Transverse colon (tissue), 4 donors: ENCODE measurements around the gene PDE9A. TPM values are rescaled to one million over a fixed set of nuclear protein-coding genes. Genes with fewer than 3 reads are reported as not detected.

ENCODE experiments used
- DNase-seq: peaks from one replicate; pipeline ENCODE4 v3.0.0-alpha.2; 2019
- H3K27ac ChIP-seq, 4 donors: fragments of 200-600 bp; sonication (generic); 2 replicates each; pipeline ENCODE4 v1.5.1; 2016 to 2018; ENCODE audit warnings: inconsistent platforms in 4 of 4
- H3K27me3 ChIP-seq: fragments of 200-600 bp; sonication (generic); 2 replicates; pipeline ENCODE4 v1.5.1; 2017; ENCODE audit warnings: inconsistent platforms
- H3K36me3 ChIP-seq, 4 donors: fragments of 200-600 bp; sonication (generic); 2 replicates each; pipeline ENCODE4 v1.5.1; 2017 to 2019; ENCODE audit warnings: inconsistent platforms in 4 of 4
- H3K4me1 ChIP-seq, 4 donors: fragments of 200-600 bp; sonication (generic); 2 replicates each; pipeline ENCODE4 v1.5.1; 2017 to 2020; ENCODE audit warnings: inconsistent platforms in 4 of 4
- H3K4me3 ChIP-seq, 4 donors: fragments of 200-600 bp; sonication (generic); 1 replicate in 1 of 4; 2 replicates in 3 of 4; pipeline versions ENCODE4 v1.5.1 to v1.6.1; 2017 to 2019; ENCODE audit warnings: inconsistent platforms in 4 of 4
- H3K9me3 ChIP-seq, 2 donors: fragments of 200-600 bp; sonication (generic); 2 replicates each; pipeline ENCODE4 v1.5.1; 2017 to 2019; ENCODE audit warnings: inconsistent platforms in 2 of 2
- EP300 ChIP-seq: sonication (generic); formaldehyde crosslinking; IDR thresholded peaks from one replicate; pipeline ENCODE4 v1.6.1; 2017; ENCODE audit warnings: antibody characterized with exemption, low read depth
- POLR2A ChIP-seq: fragments of 450-650 bp; IDR thresholded peaks from one replicate; pipeline ENCODE4 v1.6.1; 2016; ENCODE audit warnings: antibody characterized with exemption, mild to moderate bottlenecking, moderate library complexity
- POLR2AphosphoS5 ChIP-seq, 3 donors: sonication (generic); formaldehyde crosslinking; IDR thresholded peaks; one replicate each; pipeline ENCODE4 v1.6.1; 2016; ENCODE audit warnings: antibody characterized with exemption in 3 of 3
- WGBS, 2 donors: methylation state at CpG; one replicate each; pipeline ENCODE4 v1.1.5; 2018; ENCODE audit warnings: low coverage in 1 of 2; 5-methylcytosine and 5-hydroxymethylcytosine counted together
- in situ Hi-C, 4 donors: fragments of 200-750 bp; cut with MboI; loops; one replicate each; pipeline versions ENCODE4 v1.15.0 to v1.15.1; 2017; ENCODE audit warnings: low sequenced_read_pairs in 3 of 4, low pct_ligation_motif_present in 1 of 4, low pct_unique_long_range_greater_than_20kb in 1 of 4
- intact Hi-C: fragments of 100-400 bp; cut with DNase I; formaldehyde crosslinking; loops from one replicate; pipeline ENCODE4 v1.15.1; 2023; ENCODE audit warnings: low total_unique reads
- total RNA-seq, 4 donors: library from RNA; depleted of rRNA; stranded (reverse); fragments of >200 nt; gene quantifications; one replicate each; pipeline ENCODE4 v1.1.0, GENCODE V29; 2016
- TF ChIP-seq, protein P1 (sequence below), 5 experiments: fragments of 200-600 bp in 3 of 5; fragments of 450-650 bp in 2 of 5; sonication (generic) in 3 of 5; IDR thresholded peaks; 1 replicate in 2 of 5; 2 replicates in 3 of 5; pipeline ENCODE4 v1.5.1; 2016 to 2017; ENCODE audit warnings: antibody characterized with exemption in 5 of 5, inconsistent platforms in 3 of 5, mild to moderate bottlenecking in 2 of 5, moderate library complexity in 1 of 5

Gene PDE9A
- total RNA-seq, 4 donors from 2014 or later = 65.7 to 673 (median 364) TPM

GRCh38 chr21:42790520-42791065, 137.2 kb downstream of the PDE9A start:
- Histone ChIP-seq H3K27ac (peak overlapping the region in 1 of 4 donors; percentile 13), H3K4me1 (peaks cover 0 to 10% (median 0%) of the 10 kb centered on the region in 4 donors), H3K36me3 (no peaks in the 10 kb centered on the region), H3K27me3 (peaks cover 4% of the 10 kb centered on the region), H3K9me3 (no peaks in the 10 kb centered on the region), H3K4me3 (no peak overlapping the region)
- in situ Hi-C loops = no loop called here
- peak; percentile 41 for DNase-seq
- no peak for TF ChIP-seq EP300
- TF ChIP-seq, protein P1, sequence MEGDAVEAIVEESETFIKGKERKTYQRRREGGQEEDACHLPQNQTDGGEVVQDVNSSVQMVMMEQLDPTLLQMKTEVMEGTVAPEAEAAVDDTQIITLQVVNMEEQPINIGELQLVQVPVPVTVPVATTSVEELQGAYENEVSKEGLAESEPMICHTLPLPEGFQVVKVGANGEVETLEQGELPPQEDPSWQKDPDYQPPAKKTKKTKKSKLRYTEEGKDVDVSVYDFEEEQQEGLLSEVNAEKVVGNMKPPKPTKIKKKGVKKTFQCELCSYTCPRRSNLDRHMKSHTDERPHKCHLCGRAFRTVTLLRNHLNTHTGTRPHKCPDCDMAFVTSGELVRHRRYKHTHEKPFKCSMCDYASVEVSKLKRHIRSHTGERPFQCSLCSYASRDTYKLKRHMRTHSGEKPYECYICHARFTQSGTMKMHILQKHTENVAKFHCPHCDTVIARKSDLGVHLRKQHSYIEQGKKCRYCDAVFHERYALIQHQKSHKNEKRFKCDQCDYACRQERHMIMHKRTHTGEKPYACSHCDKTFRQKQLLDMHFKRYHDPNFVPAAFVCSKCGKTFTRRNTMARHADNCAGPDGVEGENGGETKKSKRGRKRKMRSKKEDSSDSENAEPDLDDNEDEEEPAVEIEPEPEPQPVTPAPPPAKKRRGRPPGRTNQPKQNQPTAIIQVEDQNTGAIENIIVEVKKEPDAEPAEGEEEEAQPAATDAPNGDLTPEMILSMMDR (IDR thresholded peaks at IDR 0.05) = no peak
- no peak for TF ChIP-seq POLR2AphosphoS5 (IDR thresholded peaks at IDR 0.05)
- TF ChIP-seq POLR2A = no peak
- intact Hi-C loops = no loop called here
- WGBS, 2 donors = 49 to 51% methylated on average over 5 to 8 of the region's 8 CpGs

- intact Hi-C loops (loop anchor here (1.0 kb wide), 1 partner anchor 13 kb away; no protein-coding TSS in a partner anchor), in situ Hi-C loops (no loop called here)
Measured at GRCh38 chr21:42793774-42794173, 140.4 kb downstream of the PDE9A start.

GRCh38 chr21:42794551-42794950, 141.1 kb downstream of the PDE9A start:
- H3K4me1 ChIP-seq = peaks cover 0 to 10% (median under 1%) of the 10 kb centered on the region in 4 donors
- no peak for TF ChIP-seq POLR2A
- DNase-seq = no peak
- intact Hi-C loops (loop anchor here (1.0 kb wide), 1 partner anchor 12 kb away; no protein-coding TSS in a partner anchor), in situ Hi-C loops (no loop called here)
- no peaks in the 10 kb centered on the region for H3K9me3 ChIP-seq
- no peak overlapping the region for H3K27ac ChIP-seq
- peaks cover 4% of the 10 kb centered on the region for H3K27me3 ChIP-seq
- H3K36me3 ChIP-seq = no peaks in the 10 kb centered on the region
- no peak overlapping the region for H3K4me3 ChIP-seq
- 86 to 100% methylated on average over 3 to 6 of the region's 6 CpGs for WGBS, 2 donors

More at GRCh38 chr21:42793774-42794173, 140.4 kb downstream of the PDE9A start:
- 78% methylated on average over 7 of the region's 7 CpGs; no CpG with 5 or more reads in 1 of the 2 donors for WGBS, 2 donors
- Histone ChIP-seq H3K4me1 (peaks cover 0 to 10% (median 0%) of the 10 kb centered on the region in 4 donors), H3K27ac (no peak overlapping the region), H3K9me3 (no peaks in the 10 kb centered on the region), H3K36me3 (no peaks in the 10 kb centered on the region), H3K27me3 (peaks cover 4% of the 10 kb centered on the region), H3K4me3 (no peak overlapping the region)
- TF ChIP-seq EP300 (no peak), POLR2AphosphoS5 (IDR thresholded peaks at IDR 0.05) (no peak), POLR2A (no peak)
- TF ChIP-seq, protein P1 (IDR thresholded peaks at IDR 0.05) = no peak
- no peak for DNase-seq

- Histone ChIP-seq H3K27ac (no peak overlapping the region), H3K4me3 (no peak overlapping the region), H3K9me3 (no peaks in the 10 kb centered on the region), H3K36me3 (no peaks in the 10 kb centered on the region), H3K27me3 (peaks cover 4% of the 10 kb centered on the region), H3K4me1 (peaks cover 0 to 5% (median 2%) of the 10 kb centered on the region in 4 donors)
- WGBS, 2 donors = 58 to 64% methylated on average over 9 to 13 of the region's 13 CpGs
- in situ Hi-C loops (no loop called here), intact Hi-C loops (no loop called here)
- DNase-seq = no peak
- TF ChIP-seq POLR2AphosphoS5 (IDR thresholded peaks at IDR 0.05) = no peak
- no peak for TF ChIP-seq POLR2A
- TF ChIP-seq, protein P1 (IDR thresholded peaks at IDR 0.05) = no peak
- no peak for TF ChIP-seq EP300
Measured at GRCh38 chr21:42796327-42797062, 143.1 kb downstream of the PDE9A start.
